Lower leg skin (tissue), 4 donors: Measurements from ENCODE around the gene RNU2-1. TPM values are rescaled to one million over a fixed set of nuclear protein-coding genes. Genes with fewer than 3 reads are reported as not detected.
A peak's percentile ranks its signal among the peaks of the same experiment; 100 is the strongest.
"Not testable (repeated sequence)": the region's sequence is repeated elsewhere in the genome, so short reads cannot be mapped to it uniquely, and the experiment has no call there.

Source experiments
- DNase-seq, 2 donors: peaks; one replicate each; pipeline ENCODE4 v3.0.0-alpha.2; 2019; ENCODE audit warnings: low spot score in 2 of 2
- H3K4me3 ChIP-seq: fragments of 200-600 bp; sonication (generic); 2 replicates; pipeline ENCODE4 v1.5.1; 2017; ENCODE audit warnings: mild to moderate bottlenecking, low read depth; ENCODE audit not compliant: poor library complexity, severe bottlenecking
- POLR2A ChIP-seq, 2 donors: fragments of 450-650 bp; IDR thresholded peaks; one replicate each; pipeline ENCODE4 v1.6.1; 2016 to 2017; ENCODE audit warnings: antibody characterized with exemption in 2 of 2, mild to moderate bottlenecking in 1 of 2, moderate library complexity in 1 of 2
- WGBS, 2 donors: methylation state at CpG; one replicate each; pipeline ENCODE4 v1.1.5; 2018; 5-methylcytosine and 5-hydroxymethylcytosine counted together
- intact Hi-C: fragments of 100-400 bp; cut with DNase I; formaldehyde crosslinking; loops from one replicate; pipeline ENCODE4 v1.15.0; 2023; ENCODE audit warnings: low total_unique reads
- total RNA-seq, 4 donors: library from RNA; depleted of rRNA; stranded (reverse); fragments of >200 nt; gene quantifications; one replicate each; pipeline ENCODE4 v1.1.0, GENCODE V29; 2016
- TF ChIP-seq, protein P1 (sequence below), 3 donors: fragments of 450-650 bp; IDR thresholded peaks; one replicate each; pipeline ENCODE4 v1.5.1; 2016; ENCODE audit warnings: antibody characterized with exemption in 3 of 3, mild to moderate bottlenecking in 3 of 3, moderate library complexity in 2 of 3

RNU2-1 gene
- total RNA-seq, 4 donors from 2014 or later = not detected

DNA sequence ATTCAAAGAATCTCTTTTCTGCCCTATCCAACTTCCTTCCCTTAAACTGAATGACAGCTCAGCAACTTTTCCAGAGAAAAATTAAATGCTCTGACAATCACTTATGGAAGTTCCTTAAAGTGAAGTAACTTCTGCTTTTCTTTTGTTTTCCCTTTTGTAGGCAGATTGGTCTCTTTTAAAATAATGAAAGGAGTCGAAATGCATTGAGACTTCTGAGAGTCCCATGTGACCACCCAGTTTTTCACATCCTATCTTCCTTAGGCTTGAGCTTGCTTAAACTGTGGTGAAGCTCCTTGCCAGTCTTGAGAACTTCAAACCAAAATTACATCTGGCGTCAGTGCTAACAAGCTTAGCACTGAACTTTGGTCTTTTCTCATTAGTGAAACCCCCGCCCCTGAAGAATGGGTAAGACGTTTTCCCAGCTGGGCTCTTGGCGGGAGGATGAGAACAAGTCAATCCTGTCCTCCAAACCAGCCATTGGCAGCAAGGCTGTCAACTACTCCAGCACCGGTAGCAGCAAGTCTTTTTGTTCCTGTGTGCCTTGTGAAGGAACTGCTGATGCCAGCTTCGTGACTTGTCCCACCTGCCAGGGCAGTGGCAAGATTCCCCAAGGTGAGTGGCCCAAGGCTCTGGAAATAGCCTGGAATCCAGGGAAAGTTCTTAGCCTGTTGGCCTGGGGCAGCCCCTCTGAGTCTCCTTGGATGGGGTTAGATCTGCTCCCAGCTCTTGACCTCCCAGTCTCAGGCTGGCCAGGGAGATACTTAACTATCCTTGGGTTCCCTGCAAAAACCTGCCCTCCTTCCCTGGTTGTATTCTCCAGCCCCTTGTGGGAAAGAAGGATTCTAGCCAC lies 20.9 kb downstream of the RNU2-1 start:
- DNase-seq = no peak
- H3K4me3 ChIP-seq = no peak overlapping the region
- WGBS, 2 donors = 33 to 36% methylated on average over 7 of the region's 7 CpGs
- intact Hi-C loops = loop anchor here (10.0 kb wide), 1 partner anchor 1672 kb away; no protein-coding TSS in a partner anchor
- TF ChIP-seq, protein P1, sequence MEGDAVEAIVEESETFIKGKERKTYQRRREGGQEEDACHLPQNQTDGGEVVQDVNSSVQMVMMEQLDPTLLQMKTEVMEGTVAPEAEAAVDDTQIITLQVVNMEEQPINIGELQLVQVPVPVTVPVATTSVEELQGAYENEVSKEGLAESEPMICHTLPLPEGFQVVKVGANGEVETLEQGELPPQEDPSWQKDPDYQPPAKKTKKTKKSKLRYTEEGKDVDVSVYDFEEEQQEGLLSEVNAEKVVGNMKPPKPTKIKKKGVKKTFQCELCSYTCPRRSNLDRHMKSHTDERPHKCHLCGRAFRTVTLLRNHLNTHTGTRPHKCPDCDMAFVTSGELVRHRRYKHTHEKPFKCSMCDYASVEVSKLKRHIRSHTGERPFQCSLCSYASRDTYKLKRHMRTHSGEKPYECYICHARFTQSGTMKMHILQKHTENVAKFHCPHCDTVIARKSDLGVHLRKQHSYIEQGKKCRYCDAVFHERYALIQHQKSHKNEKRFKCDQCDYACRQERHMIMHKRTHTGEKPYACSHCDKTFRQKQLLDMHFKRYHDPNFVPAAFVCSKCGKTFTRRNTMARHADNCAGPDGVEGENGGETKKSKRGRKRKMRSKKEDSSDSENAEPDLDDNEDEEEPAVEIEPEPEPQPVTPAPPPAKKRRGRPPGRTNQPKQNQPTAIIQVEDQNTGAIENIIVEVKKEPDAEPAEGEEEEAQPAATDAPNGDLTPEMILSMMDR (IDR thresholded peaks at IDR 0.05) = no peak
- TF ChIP-seq POLR2A (IDR thresholded peaks at IDR 0.05) = no peak

DNA sequence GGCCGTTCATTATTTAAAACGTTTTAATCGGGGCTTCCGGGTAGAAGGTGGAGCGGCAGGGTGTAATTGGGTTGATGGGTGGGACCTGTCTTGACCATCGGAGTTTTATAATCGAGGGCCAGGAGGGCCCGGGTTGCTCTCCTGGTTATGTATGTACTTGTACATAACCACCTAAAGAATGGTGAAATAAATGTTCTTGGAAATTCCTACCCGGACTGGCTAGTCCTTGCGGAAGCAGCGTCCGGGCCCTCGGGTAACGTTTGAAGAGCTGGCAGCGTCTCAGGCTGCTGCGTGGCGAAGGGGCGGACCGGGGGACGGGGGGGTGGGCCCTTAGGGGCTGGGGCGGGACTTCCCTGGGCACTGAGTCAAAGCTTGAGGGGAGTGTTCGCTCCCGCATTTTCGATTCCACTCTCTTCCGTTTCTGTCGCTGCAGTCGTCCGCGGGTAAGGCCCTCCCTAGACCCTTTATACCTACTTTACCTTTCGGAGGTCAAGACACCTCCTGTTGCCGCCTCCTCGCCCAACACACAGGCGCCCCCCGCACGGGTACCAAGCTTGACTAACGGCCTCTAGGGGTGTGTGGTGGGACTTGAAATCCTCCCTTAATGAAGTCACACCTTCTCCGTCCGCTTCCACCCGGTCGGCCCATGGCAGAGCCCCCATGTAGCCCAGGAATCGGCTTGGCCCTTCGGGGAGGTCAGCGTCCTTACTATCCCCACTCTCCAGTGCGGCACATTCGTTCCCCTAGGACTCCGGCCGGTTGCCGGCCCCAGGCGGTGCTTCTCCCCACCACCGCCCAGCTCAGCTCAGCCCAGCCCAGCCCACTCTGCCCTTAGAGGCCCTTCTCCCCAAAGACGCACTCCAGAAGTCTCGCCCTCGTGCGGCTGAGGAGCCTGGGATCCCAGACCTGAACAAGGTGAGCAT lies 22.0 kb downstream of the RNU2-1 start, which contains the start of gene TMEM106A:
TSS of gene TMEM106A (plus strand) at position 396 of the 923 bp plus-strand sequence. CDS start 1,167 bp downstream, outside the sequence.
- TF ChIP-seq, protein P1 (IDR thresholded peaks at IDR 0.05) = no peak
- intact Hi-C loops = loop anchor here (10.0 kb wide), 1 partner anchor 1673 kb away; no protein-coding TSS in a partner anchor
- 0 to 1% methylated on average over 44 to 54 of the region's 54 CpGs for WGBS, 2 donors
- peak within 1 kb of the TSS; percentile 42 for H3K4me3 ChIP-seq
- DNase-seq = peak; percentile 59 to 95

DNA sequence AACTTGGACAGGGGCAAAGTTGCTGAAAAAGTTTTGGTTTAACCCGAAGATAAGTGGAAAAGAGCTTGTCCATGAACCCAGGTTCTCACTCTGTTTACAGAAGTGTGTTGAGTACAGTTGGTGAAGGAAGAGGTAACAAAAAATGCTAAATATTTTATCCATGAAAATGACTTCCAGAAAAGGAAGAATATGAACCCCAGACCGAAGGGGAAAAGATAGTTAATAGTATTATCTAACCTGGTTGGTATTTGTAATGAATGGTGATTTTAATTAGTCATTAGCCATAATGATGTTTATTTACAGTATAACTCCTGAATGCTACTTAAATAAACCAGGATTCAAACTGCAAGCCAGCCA lies 22.7 kb downstream of the RNU2-1 start:
- no peak for DNase-seq
- no peak for TF ChIP-seq POLR2A (IDR thresholded peaks at IDR 0.05)
- TF ChIP-seq, protein P1 (IDR thresholded peaks at IDR 0.05) = no peak
- 25 to 30% methylated on average over 2 of the region's 2 CpGs for WGBS, 2 donors
- no peak overlapping the region for H3K4me3 ChIP-seq
- intact Hi-C loops = loop anchor here (10.0 kb wide), 1 partner anchor 1674 kb away; no protein-coding TSS in a partner anchor

DNA sequence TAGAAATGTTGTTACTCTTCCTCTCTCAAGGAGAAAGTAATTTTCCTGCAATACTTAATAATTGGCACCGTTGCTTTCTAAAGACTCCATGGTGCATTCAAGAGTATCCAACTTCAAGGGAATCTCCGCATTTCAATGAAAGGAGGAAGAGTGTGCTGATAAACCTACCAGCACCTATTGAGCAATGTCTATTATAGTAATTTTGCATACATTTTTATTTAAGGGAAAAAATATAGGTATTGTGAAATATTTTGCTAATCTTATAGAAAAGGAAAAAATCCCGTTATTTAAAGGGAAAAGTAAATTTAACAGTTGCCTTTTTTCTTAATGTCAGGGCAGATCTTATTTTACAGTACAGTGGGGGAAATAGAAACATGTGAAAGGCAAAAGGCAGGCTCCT lies 23.2 kb downstream of the RNU2-1 start:
- no peak for DNase-seq
- intact Hi-C loops = loop anchor here (10.0 kb wide), 1 partner anchor 1674 kb away; no protein-coding TSS in a partner anchor
- 76 to 77% methylated on average over 3 of the region's 3 CpGs for WGBS, 2 donors
- TF ChIP-seq, protein P1 (IDR thresholded peaks at IDR 0.05) = no peak
- TF ChIP-seq POLR2A (IDR thresholded peaks at IDR 0.05) = no peak
- H3K4me3 ChIP-seq = no peak overlapping the region

DNA sequence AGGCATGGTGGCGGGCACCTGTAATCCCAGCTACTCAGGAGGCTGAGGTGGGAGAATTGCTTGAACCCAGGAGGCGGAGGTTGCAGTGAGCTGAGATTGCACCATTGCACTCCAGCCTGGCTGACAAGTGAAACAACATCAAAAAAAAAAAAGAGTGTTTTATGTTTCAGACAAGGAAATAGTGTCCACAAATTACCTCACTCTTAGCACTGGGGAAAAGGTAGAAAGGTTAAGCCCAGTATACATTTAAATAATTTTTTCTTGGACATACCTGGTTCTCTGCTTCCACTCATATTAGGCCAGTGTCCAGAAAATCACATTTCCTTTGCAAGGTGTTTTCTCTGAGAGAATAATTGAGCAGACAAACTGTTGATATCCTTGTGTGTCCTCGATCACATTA lies 30.8 kb downstream of the RNU2-1 start:
- intact Hi-C loops, DNase-seq, H3K4me3 ChIP-seq: not testable (repeated sequence)
- 97% methylated on average over 3 of the region's 3 CpGs for WGBS, 2 donors

DNA sequence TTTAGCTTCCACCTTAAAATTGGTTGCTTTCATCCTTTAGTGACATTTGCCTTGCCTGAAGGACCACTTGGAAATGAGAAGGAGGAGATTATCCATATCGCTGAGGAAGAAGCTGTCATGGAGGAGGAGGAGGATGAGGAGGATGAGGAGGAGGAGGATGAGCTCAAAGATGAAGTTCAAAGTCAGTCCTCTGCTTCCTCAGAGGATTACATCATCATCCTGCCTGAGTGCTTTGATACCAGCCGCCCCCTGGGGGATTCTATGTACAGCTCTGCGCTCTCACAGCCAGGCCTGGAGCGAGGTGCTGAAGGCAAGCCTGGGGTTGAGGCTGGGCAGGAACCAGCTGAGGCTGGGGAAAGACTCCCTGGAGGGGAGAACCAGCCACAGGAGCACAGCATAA lies 33.6 kb downstream of the RNU2-1 start:
- WGBS, 2 donors = 92 to 99% methylated on average over 4 of the region's 4 CpGs
- DNase-seq = no peak
- no peak overlapping the region for H3K4me3 ChIP-seq
- TF ChIP-seq, protein P1 (IDR thresholded peaks at IDR 0.05) = no peak
- no peak for TF ChIP-seq POLR2A (IDR thresholded peaks at IDR 0.05)
- intact Hi-C loops = no loop called here
